Spleen (tissue), 11 donors: ENCODE data around the gene POGLUT2. TPM values are rescaled to one million over a fixed set of nuclear protein-coding genes. Genes with fewer than 3 reads are reported as not detected.
A peak's percentile ranks its signal among the peaks of the same experiment; 100 is the strongest.

ENCODE experiments used
- DNase-seq: peaks from one replicate; pipeline ENCODE4 v3.0.0-alpha.2; 2020
- H3K27ac ChIP-seq, 8 donors: fragments of 200-600 bp; sonication (generic) in 7 of 8; 1 replicate in 4 of 8; 2 replicates in 4 of 8; pipeline versions ENCODE4 v1.5.0 to v1.8.0; 2016 to 2021; ENCODE audit warnings: inconsistent platforms in 4 of 8, mild to moderate bottlenecking in 4 of 8, moderate library complexity in 1 of 8
- H3K27me3 ChIP-seq, 7 donors: fragments of 200-600 bp; sonication (generic) in 6 of 7; replicated peaks in 1 of 7; 1 replicate in 4 of 7; 2 replicates in 3 of 7; pipeline versions ENCODE4 v1.5.0 to v1.8.0; 2016 to 2021; ENCODE audit warnings: inconsistent platforms in 3 of 7, mild to moderate bottlenecking in 1 of 7
- H3K36me3 ChIP-seq, 6 donors: fragments of 200-600 bp; sonication (generic) in 5 of 6; 1 replicate in 4 of 6; 2 replicates in 2 of 6; pipeline versions ENCODE4 v1.5.0 to v1.8.0; 2016 to 2021; ENCODE audit warnings: inconsistent platforms in 2 of 6
- H3K4me1 ChIP-seq, 6 donors: fragments of 200-600 bp; sonication (generic) in 5 of 6; 1 replicate in 3 of 6; 2 replicates in 3 of 6; pipeline versions ENCODE4 v1.5.0 to v1.8.0; 2016 to 2021; ENCODE audit warnings: inconsistent platforms in 3 of 6
- H3K4me3 ChIP-seq, 8 donors: fragments of 200-600 bp; sonication (generic) in 7 of 8; 1 replicate in 4 of 8; 2 replicates in 4 of 8; pipeline versions ENCODE4 v1.5.0 to v1.8.0; 2016 to 2021; ENCODE audit warnings: inconsistent platforms in 4 of 8, mild to moderate bottlenecking in 4 of 8, moderate library complexity in 2 of 8
- H3K9me3 ChIP-seq, 8 donors: fragments of 200-600 bp; sonication (generic) in 7 of 8; 1 replicate in 4 of 8; 2 replicates in 4 of 8; pipeline versions ENCODE4 v1.5.0 to v1.8.0; 2016 to 2021; ENCODE audit warnings: inconsistent platforms in 4 of 8
- CTCF ChIP-seq, 11 experiments: fragments of 200-600 bp in 7 of 11; fragments of 450-650 bp in 4 of 11; sonication (generic) in 4 of 11; IDR thresholded peaks in 8 of 11; conservative IDR thresholded peaks in 3 of 11; 1 replicate in 7 of 11; 2 replicates in 4 of 11; pipeline versions ENCODE4 v1.4.0 to v1.8.0; 2016 to 2021; ENCODE audit warnings: antibody characterized with exemption in 11 of 11, inconsistent platforms in 4 of 11, mild to moderate bottlenecking in 1 of 11
- POLR2A ChIP-seq, 3 donors: fragments of 450-650 bp; IDR thresholded peaks; one replicate each; pipeline ENCODE4 v1.5.1; 2017; ENCODE audit warnings: antibody characterized with exemption in 3 of 3, mild to moderate bottlenecking in 1 of 3
- POLR2AphosphoS5 ChIP-seq, 3 donors: sonication (generic); formaldehyde crosslinking; IDR thresholded peaks; one replicate each; pipeline ENCODE4 v1.5.1; 2017; ENCODE audit warnings: antibody characterized with exemption in 3 of 3
- WGBS, 5 donors: extraction: QIAGEN DNeasy Blood & Tissue Kit in 3 of 5; methylation state at CpG; one replicate each; pipeline versions ENCODE4 v1.1.5 to v1.1.7; 2013 to 2018; 5-methylcytosine and 5-hydroxymethylcytosine counted together
- intact Hi-C: fragments of 100-400 bp; cut with DNase I; formaldehyde crosslinking; loops from one replicate; pipeline ENCODE4 v1.15.0; 2023; ENCODE audit warnings: low total_unique reads
- polyA plus RNA-seq, 3 donors: library from polyadenylated mRNA; stranded (reverse); fragments of 200-250 nt; gene quantifications; one replicate each; pipeline ENCODE4 v1.2.1, GENCODE V29; 2013
- total RNA-seq, 7 donors: library from RNA; depleted of rRNA in 3 of 7; stranded (reverse); fragments of >200 nt in 3 of 7; fragmentation: NEBNext Ultra II Directional in 4 of 7; extraction: Animal tissue kit (Norgen Biotek cat#: 25700) in 4 of 7; gene quantifications; one replicate each; pipeline versions ENCODE4 v1.1.0 to v1.2.1, GENCODE V29; 2016 to 2021
- donor health status: healthy with polysubstance abuse.
- donor health status: DM: no; HTN: no; CAD: no; lungs with moderate emphysema.
- donor health status: DM: no; HTN: no; CAD: no.
- donor health status: Bipolar disorder and iron deficiency.
- donor health status: healthy.
- donor health status: DM: no; HTN: no; CAD: no.
- donor health status: DM: yes; HTN: yes; CAD: no.

The POGLUT2 gene
- total and polyA plus RNA-seq, 10 donors, result 0.89 to 5.5 (median 4.2) TPM

DNA sequence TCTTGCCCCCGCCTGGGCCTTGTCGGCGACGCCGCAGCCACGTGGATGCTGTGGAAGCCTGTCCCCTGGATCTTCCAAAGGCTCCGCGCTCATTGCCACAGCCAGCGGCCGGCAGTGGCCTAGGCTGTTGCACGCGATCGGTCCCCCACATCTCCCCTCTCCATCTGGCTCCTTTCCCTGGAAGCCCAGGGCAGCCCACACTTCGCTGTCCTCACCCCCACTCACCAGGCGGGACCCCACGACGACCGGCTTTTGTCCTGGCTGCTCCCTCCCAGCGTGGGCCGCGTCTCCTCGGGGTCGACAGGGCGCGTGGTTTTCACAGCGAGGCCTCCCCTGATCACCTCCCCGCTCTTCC lies 24.6 kb downstream of the POGLUT2 start:
- 65 to 78% (median 71%) methylated on average over 27 of the region's 27 CpGs for WGBS, 5 donors
- H3K9me3 ChIP-seq, result no peaks in the 10 kb centered on the region
- DNase-seq, result peak; percentile 87
- peak overlapping the region; percentile 83 to 93 (median 89) for H3K27ac ChIP-seq
- TF ChIP-seq POLR2A (IDR thresholded peaks at IDR 0.05) (no peak), CTCF (IDR thresholded peaks at IDR 0.05 in 8 of 11, conservative IDR thresholded peaks at IDR 0.05 in 3 of 11) (no peak), POLR2AphosphoS5 (IDR thresholded peaks at IDR 0.05) (no peak)
- peaks cover 8 to 43% (median 25%) of the 10 kb centered on the region in 6 donors for H3K4me1 ChIP-seq
- H3K4me3 ChIP-seq, result peak overlapping the region; percentile 70 to 97 (median 87)
- no peaks in the 10 kb centered on the region for H3K36me3 ChIP-seq
- intact Hi-C loops, result loop anchor here (10.0 kb wide), 1 partner anchor 179 kb away; the partner anchor contains the start of gene TPP2
- H3K27me3 ChIP-seq, result no peaks in the 10 kb centered on the region

DNA sequence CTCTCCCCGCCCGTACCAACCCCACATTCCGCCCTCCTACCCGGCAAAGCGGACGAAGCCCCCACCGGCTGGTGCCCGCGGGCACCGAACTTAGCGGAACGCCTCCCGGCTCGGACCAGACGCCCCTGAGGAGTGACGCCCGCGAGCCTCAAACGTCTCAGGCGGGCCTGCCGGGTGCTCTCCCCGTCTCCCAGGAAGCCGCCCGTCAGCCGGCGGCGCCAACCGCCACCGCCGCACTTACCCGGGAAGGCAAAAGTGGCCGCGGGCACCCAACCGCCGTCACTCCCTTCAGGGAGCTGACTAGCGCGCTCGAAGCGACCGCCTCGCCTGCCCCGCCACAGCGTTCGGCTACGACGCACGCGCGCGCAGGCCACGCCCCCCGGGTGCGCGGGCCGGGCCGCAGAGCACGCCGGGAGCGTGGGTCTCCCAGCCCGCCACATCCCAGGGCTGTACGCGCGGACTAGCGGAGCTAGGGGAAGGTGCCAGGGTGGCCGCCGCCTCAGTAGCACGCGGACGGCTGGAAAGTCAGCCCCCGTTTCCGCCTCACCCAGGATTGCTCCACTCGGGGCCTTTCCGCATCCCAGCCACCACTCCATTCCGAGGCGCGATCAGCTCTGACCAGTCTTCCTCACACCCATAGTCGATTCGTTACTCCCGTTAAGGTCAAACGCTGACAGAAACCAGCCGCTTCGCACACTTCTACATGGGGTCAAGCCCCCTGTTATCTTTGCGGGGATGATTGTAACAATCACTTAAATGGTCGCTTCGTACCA lies 25.1 kb downstream of the POGLUT2 start, which contains the start of gene TEX30:
TEX30 (minus strand) TSS at position 346 of the 773 bp plus-strand sequence. CDS start 3,760 bp downstream, outside the sequence.
- H3K27ac ChIP-seq, result peak within 1 kb of the TSS; percentile 83 to 93 (median 89)

DNA sequence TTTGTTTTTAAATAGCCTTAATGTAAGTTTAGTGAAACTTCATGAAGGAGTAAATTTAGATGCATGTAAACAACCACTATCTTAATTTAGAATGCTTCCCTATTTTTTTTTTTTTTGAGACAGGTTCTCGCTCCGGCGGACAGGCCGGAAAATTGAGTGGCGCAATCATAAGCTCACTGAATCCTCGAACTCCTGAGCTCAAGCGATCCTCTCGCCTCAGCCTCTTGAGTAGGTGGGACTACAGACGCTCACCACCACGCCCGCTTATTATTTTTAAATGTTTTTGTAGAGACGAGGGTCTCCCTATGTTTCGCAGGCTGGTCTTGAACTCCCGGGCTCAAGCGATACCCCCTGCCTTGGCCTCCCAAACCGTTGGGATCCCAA lies 26.7 kb downstream of the POGLUT2 start:
- TF ChIP-seq POLR2A (IDR thresholded peaks at IDR 0.05), result no peak
- TF ChIP-seq POLR2AphosphoS5 (IDR thresholded peaks at IDR 0.05), result no peak
- no peak for TF ChIP-seq CTCF (IDR thresholded peaks at IDR 0.05 in 8 of 11, conservative IDR thresholded peaks at IDR 0.05 in 3 of 11)
- 76 to 93% (median 84%) methylated on average over 16 of the region's 16 CpGs for WGBS, 5 donors
- H3K4me3 ChIP-seq, result peak overlapping the region in 2 of 8 donors; percentile 88 to 97
- H3K4me1 ChIP-seq, result peaks cover 8 to 37% (median 23%) of the 10 kb centered on the region in 6 donors
- no peak for DNase-seq
- H3K27me3 ChIP-seq, result no peaks in the 10 kb centered on the region
- no peaks in the 10 kb centered on the region for H3K9me3 ChIP-seq
- no peak overlapping the region for H3K27ac ChIP-seq
- intact Hi-C loops, result loop anchor here (10.0 kb wide), 1 partner anchor 177 kb away; the partner anchor contains the start of gene TPP2
- peaks cover 0 to 10% (median 0%) of the 10 kb centered on the region in 6 donors for H3K36me3 ChIP-seq

More for the DNA sequence above, 25.1 kb downstream of the POGLUT2 start, which contains the start of gene TEX30:
- Histone ChIP-seq H3K4me3 (peak within 1 kb of the TSS; percentile 70 to 97 (median 87)), H3K9me3 (no peaks in the 10 kb centered on the region), H3K36me3 (no peaks in the 10 kb centered on the region), H3K27me3 (no peaks in the 10 kb centered on the region), H3K4me1 (peaks cover 8 to 37% (median 23%) of the 10 kb centered on the region in 6 donors)
- DNase-seq, result peak; percentile 97
- WGBS, 5 donors, result 3 to 13% (median 3%) methylated on average over 22 to 85 of the region's 85 CpGs
- intact Hi-C loops, result loop anchor here (10.0 kb wide), 1 partner anchor 179 kb away; the partner anchor contains the start of gene TPP2
- TF ChIP-seq CTCF (IDR thresholded peaks at IDR 0.05 in 8 of 11, conservative IDR thresholded peaks at IDR 0.05 in 3 of 11) (peak in 5 of 11 experiments; percentile 9 to 37 (median 18)), POLR2AphosphoS5 (IDR thresholded peaks at IDR 0.05) (peak; percentile 92 to 97 (median 96)), POLR2A (IDR thresholded peaks at IDR 0.05) (peak; percentile 53 to 77 (median 68))
